ENCODE results near the gene PNMA3. TPM values are rescaled to one million over a fixed set of nuclear protein-coding genes. Genes with fewer than 3 reads are reported as not detected.

The PNMA3 gene
- total RNA-seq = not detected in 2 replicates

GRCh38 chrX:153055871-153056749 is at the start of gene PNMA3:
Gene PNMA3 (plus strand): TSS chrX:153056470. CDS start chrX:153057056, 586 bp downstream.

GRCh38 chrX:153071909-153072583 is 15.8 kb downstream of the PNMA3 start, which contains the start of gene PNMA6A:
Gene PNMA6A (plus strand): TSS chrX:153072454. CDS start chrX:153073063, 609 bp downstream.

Other genes with a start within 250 kb of the PNMA3 start
- 40.4 and 55.6 TPM in 2 replicates for gene CETN2, start 225.7 kb upstream of the PNMA3 start, total RNA-seq
- 45.0 and 52.3 TPM in 2 replicates for gene NSDHL, start 225.4 kb upstream of the PNMA3 start, total RNA-seq
- gene ZNF185, start 158.4 kb upstream of the PNMA3 start, total RNA-seq = 121 and 163 TPM in 2 replicates
- not detected in 2 replicates for gene PNMA5, start 62.4 kb upstream of the PNMA3 start, total RNA-seq
- gene PNMA6A, start 16.0 kb downstream of the PNMA3 start, total RNA-seq = 0.35 TPM in 1 of 2 replicates, not detected in the other
- gene MAGEA1, start 122.8 kb downstream of the PNMA3 start, total RNA-seq = not detected in 2 replicates